NK-92 treated with Interleukin-12 subunit alpha and Interleukin-12 subunit beta, amount 100 ng/mL, for 24 hours (cell line): ENCODE results near the gene TYROBP.
"Not testable (repeated sequence)": the region's sequence is repeated elsewhere in the genome, so short reads cannot be mapped to it uniquely, and the experiment has no call there.

Experiments
- DNase-seq: peaks from one replicate; lab custom pipeline; 2025; lab: John Stamatoyannopoulos, UW

The TYROBP gene

GRCh38 chr19:35908010-35908441 lies at the start of gene TYROBP:
TYROBP (minus strand) TSS chr19:35908295; CDS start chr19:35908228, 67 bp downstream.
- DNase-seq, result no peak

DNA sequence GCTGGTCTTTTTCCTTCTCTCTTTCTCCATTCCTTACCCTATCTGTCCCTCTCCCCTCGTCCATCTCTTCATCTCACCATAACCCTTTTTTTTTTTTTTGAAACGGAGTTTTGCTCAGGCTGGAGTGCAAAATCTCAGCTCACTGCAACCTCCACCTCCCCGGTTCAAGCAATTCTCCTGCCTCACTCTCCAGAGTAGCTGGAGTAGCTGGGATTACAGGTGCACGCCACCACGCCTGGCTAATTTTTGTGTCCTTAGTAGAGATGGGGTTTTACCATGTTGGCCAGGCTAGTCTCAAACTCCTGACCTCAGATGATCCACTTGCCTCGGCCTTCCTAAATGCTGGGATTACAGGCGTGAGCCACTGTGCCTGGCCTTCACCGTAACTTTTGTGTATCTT lies 49.3 kb upstream of the TYROBP start:
- DNase-seq, result not testable (repeated sequence)

DNA sequence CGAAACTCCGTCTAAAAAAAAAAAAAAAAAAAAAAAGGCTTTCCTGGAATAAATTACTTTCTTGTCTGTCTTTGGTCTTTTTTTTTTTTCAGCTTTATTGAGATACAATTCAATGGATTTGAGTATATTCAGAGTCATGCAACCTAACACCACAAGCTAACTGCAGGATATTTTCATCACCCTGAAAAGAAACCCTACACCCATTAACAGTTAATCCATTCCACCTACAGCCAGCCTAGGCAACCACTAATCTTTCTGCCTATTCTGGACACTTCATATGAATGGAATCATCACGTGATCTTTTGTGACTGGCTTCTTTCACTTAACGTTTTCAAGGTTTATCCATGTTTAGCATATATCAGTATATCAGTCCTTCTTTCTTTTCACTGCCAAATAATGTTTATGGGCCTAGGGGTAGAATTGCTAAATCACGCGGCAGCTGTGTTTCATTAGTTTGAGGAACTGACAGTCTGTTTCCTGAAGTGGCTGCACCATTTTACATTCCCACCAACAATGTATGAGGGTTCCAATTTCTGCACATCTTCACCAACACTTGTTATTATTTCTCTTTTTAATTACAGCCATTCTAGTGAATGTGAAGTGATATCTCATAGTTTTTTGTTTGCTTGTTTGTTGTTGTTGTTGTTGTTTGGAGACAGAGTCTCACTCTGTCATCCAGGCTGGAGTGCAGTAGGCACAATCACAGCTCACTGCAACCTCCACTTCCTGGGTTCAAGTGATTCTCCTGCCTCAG lies 48.0 kb upstream of the TYROBP start:
- no peak for DNase-seq

DNA sequence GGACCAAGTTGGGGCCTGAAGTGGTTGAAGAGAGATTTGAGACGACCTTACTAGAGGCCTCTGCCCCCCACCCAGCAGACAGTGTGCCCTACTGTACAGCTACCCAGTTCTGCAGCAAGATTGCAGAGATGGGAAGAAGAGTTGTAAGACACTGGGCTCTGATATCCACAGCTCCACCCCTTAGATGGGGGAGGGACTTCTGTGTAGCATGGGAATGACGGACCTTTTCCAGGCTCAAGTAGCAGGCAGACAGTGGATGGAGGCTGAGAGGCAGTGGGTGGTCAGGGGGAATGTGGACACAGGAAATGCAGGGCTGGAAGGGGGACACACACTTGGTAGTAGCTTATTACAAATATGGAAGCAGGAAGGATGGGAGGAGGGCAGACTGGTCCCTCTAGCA lies 41.0 kb upstream of the TYROBP start:
- DNase-seq, result no peak

DNA sequence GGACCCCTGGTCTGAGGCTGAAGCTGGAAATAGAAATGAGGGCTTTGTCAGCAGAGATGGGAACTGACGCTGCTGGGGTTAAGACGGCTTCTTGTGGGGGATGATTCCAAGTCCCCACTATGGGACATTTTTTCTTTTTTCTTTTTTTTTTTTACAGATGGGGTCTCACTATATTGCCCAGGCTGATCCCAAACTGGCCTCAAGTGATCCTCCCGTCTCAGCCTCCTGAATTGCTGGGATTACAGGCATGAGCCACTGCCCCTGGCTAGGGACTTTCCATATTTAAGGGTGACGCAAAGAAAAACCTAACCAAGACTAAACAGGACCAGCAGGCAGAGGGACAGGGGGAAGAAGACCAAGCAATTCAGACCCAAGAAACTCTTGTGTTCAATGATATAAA lies 38.1 kb upstream of the TYROBP start:
- DNase-seq, result no peak

GRCh38 chr19:35945121-35945790 lies 37.2 kb upstream of the TYROBP start:
- DNase-seq, result no peak

- DNase-seq, result no peak
These were observed 36.5 kb upstream of the TYROBP start for GRCh38 chr19:35944556-35944955.

DNA sequence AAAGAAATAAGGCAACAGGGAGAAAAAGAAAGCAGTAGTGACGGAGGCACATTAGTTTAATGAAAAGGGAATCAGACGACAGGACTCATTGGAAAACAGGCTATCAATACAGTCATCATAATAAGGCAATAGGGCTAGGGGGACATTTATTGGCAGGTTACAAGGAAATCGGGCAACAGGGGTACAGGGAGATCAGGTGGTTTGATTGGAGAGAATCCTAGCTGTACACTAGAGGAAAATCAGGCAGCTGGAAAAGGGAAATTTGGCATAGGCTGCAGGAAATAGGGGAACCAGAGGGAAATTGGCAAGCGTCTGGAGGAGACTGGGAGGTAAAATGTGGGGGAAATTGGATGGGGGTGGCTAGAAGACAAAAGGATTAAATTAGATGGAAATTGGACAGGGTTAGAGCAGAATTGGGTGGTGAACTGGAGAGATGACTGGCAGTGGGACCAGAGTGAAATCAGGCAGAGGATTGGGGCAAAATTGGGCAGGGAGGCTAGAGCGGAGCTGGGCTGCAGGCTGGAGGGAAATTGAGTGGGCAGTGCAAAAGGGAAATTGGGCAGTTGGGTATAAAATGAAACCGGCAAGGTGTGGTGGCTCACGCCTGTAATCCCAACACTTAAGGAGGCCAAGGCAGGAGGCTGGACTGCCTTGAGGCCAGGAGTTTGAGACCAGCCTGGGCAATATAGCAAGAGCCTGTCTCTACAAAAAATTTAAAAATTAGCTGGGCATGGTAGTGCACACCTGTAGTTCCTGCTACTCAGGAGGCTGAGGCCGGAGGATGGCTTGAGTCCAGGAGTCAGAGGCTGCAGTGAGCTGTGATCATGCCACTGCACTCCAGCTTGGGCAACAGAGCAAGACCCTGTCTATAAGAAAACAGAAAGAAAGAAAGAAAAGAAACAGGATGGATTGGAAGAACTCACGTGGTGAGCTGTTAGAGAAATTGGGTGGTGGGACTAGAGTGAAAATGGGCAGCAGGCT lies 35.5 kb upstream of the TYROBP start:
- no peak for DNase-seq

DNA sequence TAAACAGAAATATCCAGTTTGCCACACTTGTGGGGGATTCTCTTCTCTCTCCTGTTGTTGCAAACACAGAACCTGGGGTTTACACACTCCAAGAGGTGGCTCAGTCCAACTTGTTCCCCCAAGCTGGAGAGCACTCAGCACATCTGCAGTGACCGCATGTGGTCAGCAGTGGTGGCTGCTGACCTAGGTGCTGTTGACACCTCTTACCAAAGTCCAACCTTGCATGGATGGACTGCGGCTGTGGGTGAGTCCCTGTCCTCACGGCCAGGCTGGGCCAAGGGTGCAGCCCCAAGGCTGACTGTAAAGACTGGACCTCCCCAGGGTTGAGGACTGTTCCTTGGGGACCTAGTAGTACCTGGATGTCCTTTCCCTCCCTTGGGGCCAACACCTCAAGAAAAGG lies 34.1 kb upstream of the TYROBP start:
- DNase-seq, result no peak

- no peak for DNase-seq
These were observed 32.7 kb upstream of the TYROBP start for GRCh38 chr19:35940839-35941238.

DNA sequence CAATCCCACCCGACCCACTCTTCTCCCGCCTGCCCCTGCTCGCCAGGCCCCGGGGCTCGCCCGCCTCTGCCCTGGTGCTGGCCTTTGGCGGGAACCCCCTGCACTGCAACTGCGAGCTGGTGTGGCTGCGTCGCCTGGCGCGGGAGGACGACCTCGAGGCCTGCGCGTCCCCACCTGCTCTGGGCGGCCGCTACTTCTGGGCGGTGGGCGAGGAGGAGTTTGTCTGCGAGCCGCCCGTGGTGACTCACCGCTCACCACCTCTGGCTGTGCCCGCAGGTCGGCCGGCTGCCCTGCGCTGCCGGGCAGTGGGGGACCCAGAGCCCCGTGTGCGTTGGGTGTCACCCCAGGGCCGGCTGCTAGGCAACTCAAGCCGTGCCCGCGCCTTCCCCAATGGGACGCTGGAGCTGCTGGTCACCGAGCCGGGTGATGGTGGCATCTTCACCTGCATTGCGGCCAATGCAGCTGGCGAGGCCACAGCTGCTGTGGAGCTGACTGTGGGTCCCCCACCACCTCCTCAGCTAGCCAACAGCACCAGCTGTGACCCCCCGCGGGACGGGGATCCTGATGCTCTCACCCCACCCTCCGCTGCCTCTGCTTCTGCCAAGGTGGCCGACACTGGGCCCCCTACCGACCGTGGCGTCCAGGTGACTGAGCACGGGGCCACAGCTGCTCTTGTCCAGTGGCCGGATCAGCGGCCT lies 32.1 kb upstream of the TYROBP start:
- DNase-seq, result no peak

DNA sequence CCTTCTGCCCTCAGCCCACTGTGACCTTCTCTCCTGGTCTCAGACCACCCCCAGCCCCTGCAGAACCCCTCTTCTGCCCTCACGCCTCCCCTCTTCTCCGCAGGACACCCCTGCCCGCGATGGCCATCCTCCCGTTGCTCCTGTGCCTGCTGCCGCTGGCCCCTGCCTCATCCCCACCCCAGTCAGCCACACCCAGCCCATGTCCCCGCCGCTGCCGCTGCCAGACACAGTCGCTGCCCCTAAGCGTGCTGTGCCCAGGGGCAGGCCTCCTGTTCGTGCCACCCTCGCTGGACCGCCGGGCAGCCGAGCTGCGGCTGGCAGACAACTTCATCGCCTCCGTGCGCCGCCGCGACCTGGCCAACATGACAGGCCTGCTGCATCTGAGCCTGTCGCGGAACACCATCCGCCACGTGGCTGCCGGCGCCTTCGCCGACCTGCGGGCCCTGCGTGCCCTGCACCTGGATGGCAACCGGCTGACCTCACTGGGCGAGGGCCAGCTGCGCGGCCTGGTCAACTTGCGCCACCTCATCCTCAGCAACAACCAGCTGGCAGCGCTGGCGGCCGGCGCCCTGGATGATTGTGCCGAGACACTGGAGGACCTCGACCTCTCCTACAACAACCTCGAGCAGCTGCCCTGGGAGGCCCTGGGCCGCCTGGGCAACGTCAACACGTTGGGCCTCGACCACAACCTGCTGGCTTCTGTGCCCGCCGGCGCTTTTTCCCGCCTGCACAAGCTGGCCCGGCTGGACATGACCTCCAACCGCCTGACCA lies 31.4 kb upstream of the TYROBP start:
- no peak for DNase-seq

GRCh38 chr19:35938282-35939224 lies 30.5 kb upstream of the TYROBP start:
- no peak for DNase-seq

- no peak for DNase-seq
These were observed 29.5 kb upstream of the TYROBP start for GRCh38 chr19:35937345-35938281.

DNA sequence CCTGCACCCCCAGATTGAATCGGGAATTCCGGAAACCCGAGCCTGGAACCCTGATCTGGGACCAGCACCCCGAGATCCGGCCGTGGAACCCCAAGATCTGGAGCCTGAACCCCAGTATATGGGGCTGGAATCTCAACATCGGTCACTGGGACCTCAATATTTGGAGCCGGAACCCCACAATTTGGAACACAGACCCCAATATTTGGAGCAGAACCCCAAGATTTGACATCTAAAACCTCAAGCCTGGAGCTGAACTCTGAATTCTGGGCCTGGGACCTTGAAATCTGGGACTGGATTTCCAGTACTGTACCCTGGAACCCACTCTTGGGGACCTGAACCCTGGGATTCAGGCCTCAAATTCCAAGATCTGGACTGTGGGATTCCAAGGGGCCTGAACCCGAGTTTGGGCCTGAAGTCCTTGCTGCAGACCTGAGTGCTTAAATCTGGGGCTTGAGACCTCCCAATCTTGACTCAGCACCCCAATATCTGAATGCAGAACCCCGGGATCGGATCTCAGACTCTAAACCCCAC lies 28.7 kb upstream of the TYROBP start:
- no peak for DNase-seq

- DNase-seq, result no peak
These were observed 28.0 kb upstream of the TYROBP start, which contains the start of gene LRFN3 for GRCh38 chr19:35935911-35936737. LRFN3 (plus strand) TSS chr19:35936374; CDS start chr19:35939426, 3,052 bp downstream.

GRCh38 chr19:35932291-35932936 lies 24.3 kb upstream of the TYROBP start:
- DNase-seq, result no peak
